Left ventricle myocardium inferior (tissue), 1 donor: ENCODE measurements around the gene ATXN10. TPM values are rescaled to one million over a fixed set of nuclear protein-coding genes. Genes with fewer than 3 reads are reported as not detected.

Experiments
- DNase-seq: peaks from one replicate; pipeline ENCODE4 v3.0.0-alpha.2; 2020
- H3K27ac ChIP-seq: fragments of 200-600 bp; replicated peaks from 2 replicates; pipeline ENCODE4 v1.8.0; 2021
- H3K27me3 ChIP-seq: fragments of 200-600 bp; 2 replicates; pipeline ENCODE4 v1.8.0; 2021; ENCODE audit warnings: low read depth
- H3K36me3 ChIP-seq: fragments of 200-600 bp; 2 replicates; pipeline ENCODE4 v1.8.0; 2021
- H3K4me1 ChIP-seq: fragments of 200-600 bp; 2 replicates; pipeline ENCODE4 v1.8.0; 2021
- H3K4me3 ChIP-seq: fragments of 200-600 bp; 2 replicates; pipeline ENCODE4 v1.8.0; 2021; ENCODE audit warnings: mild to moderate bottlenecking, moderate library complexity
- H3K9me3 ChIP-seq: fragments of 200-600 bp; replicated peaks from 2 replicates; pipeline ENCODE4 v1.8.0; 2021
- CTCF ChIP-seq: fragments of 200-600 bp; IDR thresholded peaks from 2 replicates; pipeline ENCODE4 v1.8.0; 2021; ENCODE audit warnings: antibody characterized with exemption, mild to moderate bottlenecking, borderline replicate concordance
- intact Hi-C: fragments of 100-400 bp; cut with micrococcal nuclease; formaldehyde crosslinking; loops from one replicate; pipeline ENCODE4 v1.11.0; 2022
- total RNA-seq: library from RNA; stranded (reverse); fragmentation: NEBNext Ultra II Directional; extraction: Animal tissue kit (Norgen Biotek cat#: 25700); gene quantifications from one replicate; pipeline ENCODE4 v1.2.1, GENCODE V29; 2021
- donor health status: DM: no; HTN: yes; CAD: no; lungs with severe emphysema.

Gene ATXN10
- total RNA-seq, 1 donor from 2014 or later, result 148 TPM

DNA sequence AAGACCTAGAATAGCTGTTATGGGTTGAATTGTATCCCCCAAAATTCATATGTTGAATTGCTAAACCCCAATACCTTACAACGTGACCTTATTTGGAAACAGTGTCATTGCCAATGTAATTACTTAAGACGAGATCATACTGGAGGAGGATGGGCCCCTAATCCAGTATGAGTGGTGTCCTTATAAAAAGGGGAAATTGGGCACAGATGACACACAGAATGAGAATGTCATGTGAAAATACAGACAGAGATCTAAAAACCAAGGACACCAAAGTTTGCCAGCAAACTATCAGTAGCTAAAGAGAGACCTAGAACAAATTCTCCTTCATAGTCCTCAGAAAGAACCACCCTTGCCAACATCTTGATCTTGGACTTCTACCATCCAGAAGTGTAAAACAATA lies 127.7 kb downstream of the ATXN10 start:
- H3K4me1 ChIP-seq, result no peaks in the 10 kb centered on the region
- no peak overlapping the region for H3K4me3 ChIP-seq
- peaks cover 30% of the 10 kb centered on the region for H3K9me3 ChIP-seq
- no peak for DNase-seq
- intact Hi-C loops, result no loop called here
- no peaks in the 10 kb centered on the region for H3K27me3 ChIP-seq
- TF ChIP-seq CTCF, result no peak
- H3K36me3 ChIP-seq, result peaks cover 47% of the 10 kb centered on the region
- no peak overlapping the region for H3K27ac ChIP-seq

GRCh38 chr22:45802054-45802453 lies 130.4 kb downstream of the ATXN10 start:
- Histone ChIP-seq H3K27me3 (no peaks in the 10 kb centered on the region), H3K27ac (no peak overlapping the region), H3K4me1 (peaks cover 5% of the 10 kb centered on the region), H3K4me3 (no peak overlapping the region), H3K9me3 (peaks cover 3% of the 10 kb centered on the region), H3K36me3 (peaks cover 22% of the 10 kb centered on the region)
- no peak for DNase-seq
- no peak for TF ChIP-seq CTCF
- intact Hi-C loops, result no loop called here

DNA sequence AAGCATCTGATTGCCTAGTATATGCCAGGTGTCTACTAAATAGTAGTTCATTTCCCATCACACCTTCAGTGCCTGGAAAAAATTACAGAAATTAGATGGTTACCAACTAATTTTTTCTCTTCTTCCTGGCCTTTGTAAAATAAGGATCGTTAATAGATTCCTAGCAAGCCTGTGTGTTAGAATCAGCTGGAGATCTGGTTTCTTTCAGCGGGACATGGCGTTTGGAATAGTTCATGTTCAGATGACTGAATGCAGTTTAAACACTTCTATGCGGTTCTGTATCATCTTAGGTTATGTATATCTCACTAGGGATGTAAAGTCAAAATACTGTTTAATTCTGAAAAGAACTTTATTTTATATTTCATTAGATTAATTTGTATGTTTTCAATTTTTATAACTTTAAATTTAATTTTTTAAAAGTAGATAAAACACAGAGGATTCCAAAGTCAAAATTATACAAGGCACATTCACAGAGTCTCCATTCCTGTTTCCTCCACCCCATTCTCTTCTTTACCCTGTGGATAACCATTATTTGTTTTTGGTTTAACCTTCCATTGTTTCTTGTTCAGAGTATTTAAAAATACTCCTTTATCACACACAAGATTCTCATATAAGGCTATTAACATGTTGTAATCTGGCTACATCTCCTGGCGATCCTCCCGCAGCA lies 132.8 kb downstream of the ATXN10 start:
- H3K4me1 ChIP-seq, result peaks cover 5% of the 10 kb centered on the region
- DNase-seq, result no peak
- intact Hi-C loops, result no loop called here
- H3K9me3 ChIP-seq, result no peaks in the 10 kb centered on the region
- no peaks in the 10 kb centered on the region for H3K27me3 ChIP-seq
- no peak for TF ChIP-seq CTCF
- no peak overlapping the region for H3K27ac ChIP-seq
- no peak overlapping the region for H3K4me3 ChIP-seq
- peaks cover 22% of the 10 kb centered on the region for H3K36me3 ChIP-seq

- Histone ChIP-seq H3K4me1 (peaks cover 5% of the 10 kb centered on the region), H3K4me3 (no peak overlapping the region), H3K27ac (no peak overlapping the region), H3K9me3 (no peaks in the 10 kb centered on the region), H3K36me3 (peaks cover 22% of the 10 kb centered on the region), H3K27me3 (no peaks in the 10 kb centered on the region)
- intact Hi-C loops, result no loop called here
- DNase-seq, result no peak
- no peak for TF ChIP-seq CTCF
Observed at GRCh38 chr22:45804986-45805325, 133.3 kb downstream of the ATXN10 start.

DNA sequence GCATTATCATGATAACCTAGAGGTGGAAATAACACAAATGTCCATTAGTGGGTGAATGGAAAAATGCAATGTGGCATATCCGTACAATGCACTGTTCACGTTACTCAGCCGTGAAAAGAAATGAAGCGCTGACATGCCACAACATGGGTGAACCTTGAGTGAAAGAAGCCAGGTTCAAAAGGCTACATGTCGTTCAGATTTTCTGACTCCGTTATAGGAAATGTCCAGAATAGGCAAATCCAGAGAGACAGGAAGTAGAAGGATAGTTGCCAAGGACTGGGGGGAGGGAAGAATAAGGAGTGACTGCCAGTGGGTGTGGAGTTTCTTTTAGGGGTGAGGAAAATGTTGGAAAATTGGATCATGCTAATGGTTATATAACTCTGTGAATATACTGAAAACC lies 133.8 kb downstream of the ATXN10 start:
- Histone ChIP-seq H3K27ac (no peak overlapping the region), H3K4me1 (peaks cover 5% of the 10 kb centered on the region), H3K27me3 (no peaks in the 10 kb centered on the region), H3K4me3 (no peak overlapping the region), H3K36me3 (peaks cover 22% of the 10 kb centered on the region), H3K9me3 (no peaks in the 10 kb centered on the region)
- no peak for TF ChIP-seq CTCF
- no peak for DNase-seq
- intact Hi-C loops, result no loop called here
